Activated T-cell treated with anti-CD3 and anti-CD28 coated beads for 1 hour (primary cell): ENCODE results near the gene MTMR3.
"Not testable (repeated sequence)": the region's sequence is repeated elsewhere in the genome, so short reads cannot be mapped to it uniquely, and the experiment has no call there.

Experiments
- DNase-seq: peaks from one replicate; pipeline ENCODE4 v3.0.0-alpha.2; 2020; ENCODE audit warnings: low read depth

Gene MTMR3

DNA sequence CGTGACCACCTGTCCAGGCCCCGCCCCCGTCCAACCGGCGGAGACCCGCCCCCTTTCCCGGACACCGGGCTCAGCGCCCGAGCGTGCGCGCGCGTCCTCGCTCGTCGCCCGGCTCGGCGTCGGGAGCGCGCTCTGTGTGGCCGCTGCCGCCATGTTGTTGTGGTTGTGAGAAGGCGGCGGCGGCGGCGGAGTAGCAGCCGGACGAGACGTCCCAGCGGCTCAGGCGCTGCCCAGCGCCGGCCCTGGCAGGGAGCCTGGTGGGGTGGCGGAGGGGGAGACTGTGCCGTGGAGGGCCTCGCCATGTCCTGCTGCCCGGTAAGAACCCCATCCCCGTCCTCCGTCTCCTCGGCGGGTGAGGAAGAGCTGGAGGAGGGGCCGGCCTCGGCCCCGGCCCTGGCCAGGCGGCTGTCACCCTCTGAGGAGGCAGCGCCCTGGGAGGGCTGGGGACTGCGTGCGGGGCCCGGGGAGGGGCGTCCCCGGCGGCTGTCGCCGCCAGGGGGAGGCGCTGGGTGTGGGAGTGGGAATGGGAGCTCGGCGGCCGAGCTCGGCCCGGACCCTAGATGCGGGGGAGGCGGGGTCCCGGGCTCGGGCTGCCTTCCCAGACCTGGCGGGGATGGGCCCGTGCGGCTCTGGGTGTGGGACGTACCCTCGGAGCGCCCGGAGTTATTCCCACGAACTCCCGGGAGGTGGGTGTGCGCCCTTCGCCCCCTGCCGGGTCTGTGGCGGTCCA, at the start of gene MTMR3:
Gene MTMR3 (plus strand): TSS at position 130 of the 730 bp plus-strand sequence. CDS start 87,886 bp downstream, outside the sequence.
- DNase-seq = peak; percentile 91

DNA sequence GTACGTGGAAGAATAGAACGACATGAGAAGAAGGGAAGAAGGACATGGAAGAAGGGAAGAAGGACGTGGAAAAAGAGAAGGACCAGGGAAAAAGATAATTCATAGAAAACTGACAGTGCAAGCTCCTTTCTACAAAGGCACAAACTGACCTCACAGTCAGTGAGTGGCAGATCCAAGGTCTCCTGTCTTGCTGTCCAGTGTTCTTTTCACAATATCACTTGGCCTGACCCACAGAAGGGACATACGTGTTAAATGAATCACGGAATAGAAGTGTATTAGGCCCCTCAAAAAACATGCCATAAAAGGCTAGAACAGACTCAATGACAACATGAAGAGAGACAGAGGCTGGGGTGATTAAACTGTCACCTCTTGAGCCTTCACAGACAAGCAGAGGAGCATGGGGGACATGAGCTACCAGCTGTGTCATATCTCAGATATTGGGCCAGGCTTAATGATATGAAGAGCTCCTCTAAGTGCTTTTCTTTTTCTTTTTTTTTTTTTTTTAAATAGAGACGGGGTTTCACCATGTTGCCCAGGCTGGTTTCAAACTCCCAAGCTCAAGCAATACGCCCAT, 49.5 kb upstream of the MTMR3 start:
- no peak for DNase-seq

DNA sequence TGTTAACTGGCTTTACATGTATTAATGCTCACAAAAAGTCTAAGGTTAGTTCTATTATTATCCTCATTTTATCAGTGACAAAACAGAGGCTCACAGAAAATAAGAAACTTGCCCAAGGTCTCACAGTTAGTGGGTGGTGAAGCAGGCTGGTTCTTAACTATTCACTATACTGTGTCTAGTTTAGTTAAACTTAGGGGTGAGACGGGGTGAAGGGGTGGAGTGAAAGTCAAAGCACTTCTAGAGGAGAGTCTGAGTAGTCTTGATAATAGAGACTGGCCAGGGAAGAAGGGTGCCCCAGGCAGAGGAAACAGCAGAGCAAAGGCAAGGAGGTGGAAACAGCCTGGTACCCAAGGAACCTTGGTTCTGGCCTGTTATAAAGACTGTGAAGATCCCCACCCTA, 48.9 kb upstream of the MTMR3 start:
- DNase-seq = no peak

DNA sequence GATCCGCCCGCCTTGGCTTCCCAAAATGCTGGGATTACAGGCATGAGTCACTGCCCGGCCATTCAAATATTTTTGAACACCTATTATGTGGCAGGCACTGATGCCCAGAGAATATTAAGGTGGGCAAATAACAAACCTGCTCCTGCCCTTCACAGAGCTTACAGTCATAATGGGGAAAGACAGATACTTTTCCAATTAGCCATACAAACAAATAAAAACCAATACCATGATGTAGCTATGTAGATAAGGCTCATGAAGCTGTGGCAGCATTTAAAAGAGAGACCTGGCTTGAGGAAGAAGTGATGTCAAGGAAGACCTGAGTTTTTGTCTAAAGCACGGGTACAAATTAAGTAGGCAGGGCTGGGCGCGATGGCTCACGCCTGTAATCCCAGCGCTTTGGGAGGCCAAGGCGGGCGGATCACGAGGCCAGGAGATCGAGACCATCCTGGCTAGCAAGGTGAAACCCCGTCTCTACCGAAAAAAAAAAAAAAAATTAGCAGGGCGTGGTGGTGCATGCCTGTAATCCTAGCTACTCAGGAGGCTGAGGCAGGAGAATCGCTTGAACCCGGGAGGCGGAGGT, 46.1 kb upstream of the MTMR3 start:
- not testable (repeated sequence) for DNase-seq

DNA sequence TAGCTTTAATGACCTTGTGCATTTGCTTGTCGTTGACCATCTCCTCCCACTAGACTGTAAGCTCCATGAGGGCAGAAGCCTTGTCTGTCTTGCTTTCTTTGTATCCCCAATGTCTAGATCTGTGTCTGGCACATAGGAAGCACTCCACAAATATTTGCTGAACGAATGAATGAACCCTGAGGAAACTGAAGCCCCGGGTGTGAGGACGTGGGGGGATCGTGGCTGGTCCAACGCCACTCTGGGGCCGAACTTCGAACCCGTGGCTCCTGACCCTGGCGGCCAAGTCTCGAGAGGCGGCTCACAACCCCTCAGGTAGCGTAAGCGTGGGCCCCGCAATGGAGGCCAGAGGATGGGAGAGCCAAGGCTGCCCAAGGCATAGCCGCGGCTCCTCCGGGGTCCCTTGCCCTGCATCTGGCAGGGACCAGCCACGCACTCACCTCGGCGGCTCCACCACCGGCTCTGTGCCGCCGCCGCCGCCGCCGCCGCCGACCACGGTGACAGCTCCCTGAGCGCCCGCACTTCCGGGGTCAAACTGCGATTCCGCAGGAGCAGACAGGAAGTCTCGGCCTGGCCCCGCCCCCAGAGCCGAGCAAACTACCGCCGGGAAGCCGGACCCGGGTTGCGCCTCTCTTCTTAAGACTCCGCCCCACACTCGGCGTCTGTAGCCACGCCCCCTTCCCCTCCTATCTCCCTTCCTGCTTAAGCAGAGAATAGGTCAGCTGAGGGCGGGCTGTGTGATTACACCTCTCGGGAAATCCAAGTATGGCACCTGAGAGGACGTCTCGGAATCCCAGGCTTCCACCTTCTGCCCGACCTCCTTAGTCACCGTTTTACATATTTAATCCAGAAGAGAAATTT, 45.0 kb upstream of the MTMR3 start, which contains the start of gene ASCC2:
Gene ASCC2 (minus strand): TSS at position 534 of the 858 bp plus-strand sequence. CDS start 5,949 bp downstream, outside the sequence.
- peak; percentile 98 for DNase-seq

DNA sequence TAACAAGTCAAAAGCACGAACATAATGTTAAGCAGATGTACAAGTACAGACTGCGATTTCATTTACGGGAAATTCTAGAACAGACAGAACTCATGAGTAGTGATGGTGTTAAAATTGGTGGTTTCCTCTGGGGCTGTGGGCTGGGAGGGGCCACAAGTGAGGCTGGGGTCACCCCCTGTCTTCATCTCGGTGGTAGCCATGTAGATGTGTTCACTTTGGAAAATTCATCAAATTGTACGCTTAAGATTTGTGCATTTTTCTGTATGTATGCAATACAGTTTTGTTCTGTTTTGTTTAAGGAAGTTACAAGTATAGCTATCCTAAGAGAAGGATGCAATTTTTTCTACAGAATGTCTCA, 44.4 kb upstream of the MTMR3 start:
- DNase-seq = no peak

DNA sequence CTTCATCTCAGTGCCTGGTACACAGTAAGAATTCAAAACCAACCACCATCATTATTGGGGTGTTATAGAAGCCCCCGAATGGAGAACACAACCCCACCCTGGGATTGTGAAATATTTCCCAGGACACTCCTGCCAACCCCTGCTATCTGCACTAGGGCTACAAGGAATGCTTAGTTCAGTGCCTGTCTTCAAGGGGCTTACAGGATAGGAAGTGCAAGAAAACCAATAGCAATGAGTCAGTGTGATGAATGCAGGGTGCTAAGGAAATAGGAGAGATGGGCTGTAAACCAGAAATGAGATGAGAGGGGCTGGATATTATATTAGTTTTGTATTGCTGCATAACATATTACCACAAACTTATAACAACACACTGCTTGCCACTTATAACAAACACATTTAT, 43.9 kb upstream of the MTMR3 start:
- no peak for DNase-seq

DNA sequence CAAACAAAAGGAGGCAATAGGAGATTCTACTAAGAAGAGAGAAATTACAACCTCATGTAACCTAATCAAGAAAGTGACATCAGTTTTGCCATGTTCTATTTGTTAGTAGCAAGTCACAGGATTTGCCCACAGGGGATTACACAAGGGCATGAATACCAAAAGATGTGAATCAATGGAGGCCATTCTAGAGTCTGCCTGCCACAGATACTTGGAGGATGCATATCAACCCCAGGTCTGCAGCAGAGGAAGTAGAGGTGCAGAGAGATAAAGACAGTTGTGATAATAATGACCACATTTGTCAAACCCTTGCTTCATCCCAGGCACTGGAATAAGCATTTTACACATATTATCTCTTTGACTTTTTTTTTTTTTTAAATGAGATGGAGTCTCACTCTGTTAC, 42.5 kb upstream of the MTMR3 start:
- DNase-seq = no peak

DNA sequence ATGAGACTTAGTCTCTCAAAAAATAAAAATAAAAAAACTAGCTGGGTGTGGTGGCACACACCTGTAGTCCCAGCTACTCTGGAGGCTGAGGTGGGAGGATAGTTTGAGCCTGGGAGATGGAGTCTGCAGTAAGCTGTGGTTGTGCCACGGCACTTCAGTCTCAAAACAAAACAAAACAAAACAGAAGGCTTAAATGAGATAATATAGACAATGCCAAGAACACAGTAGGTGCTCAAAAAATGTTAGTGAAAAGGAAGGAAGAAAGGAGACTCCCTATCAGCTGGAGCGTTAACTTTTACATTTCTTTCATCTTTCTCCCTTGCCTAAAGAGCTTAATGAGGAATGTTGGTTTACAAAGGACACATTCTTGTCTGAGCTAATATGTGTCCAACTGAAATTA, 40.8 kb upstream of the MTMR3 start:
- no peak for DNase-seq

DNA sequence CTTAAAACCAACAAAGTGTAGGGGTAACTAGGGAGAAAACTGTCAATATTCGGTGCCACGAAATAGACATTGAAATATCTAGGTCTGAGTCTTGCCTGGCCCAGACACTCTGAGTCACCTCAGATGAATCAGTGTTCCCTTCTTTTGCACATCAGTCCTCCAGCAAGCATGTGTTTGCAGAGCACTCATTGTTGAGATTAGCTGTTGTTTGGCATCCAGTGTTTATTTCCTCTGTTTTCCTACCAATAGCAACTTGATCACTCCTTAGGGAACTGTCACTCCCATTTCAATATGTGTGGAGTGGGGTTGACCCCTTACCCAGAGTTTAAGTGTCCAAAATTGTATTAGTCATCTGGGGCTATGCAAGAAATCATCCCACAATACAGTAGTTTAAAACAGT, 40.2 kb upstream of the MTMR3 start:
- DNase-seq = no peak

DNA sequence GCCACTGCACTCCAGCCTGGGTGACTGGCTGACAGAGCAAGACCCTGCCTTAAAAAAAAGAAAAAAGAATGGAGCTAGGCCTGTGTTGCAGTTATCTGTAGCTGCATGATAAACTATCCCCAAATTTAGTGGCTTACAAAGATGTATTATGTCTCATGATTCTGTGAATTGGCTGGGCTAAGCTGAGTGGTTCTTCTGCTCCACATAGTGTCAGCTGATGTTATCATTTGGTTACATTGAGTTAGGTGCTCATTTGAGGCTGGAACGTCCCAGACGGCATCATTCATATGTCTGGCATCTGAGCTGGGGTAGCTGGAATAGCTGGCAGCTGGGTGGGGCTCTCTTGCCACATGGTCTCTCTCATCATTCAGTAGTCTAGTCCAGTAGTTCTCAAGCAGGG, 36.7 kb upstream of the MTMR3 start:
- DNase-seq = no peak

DNA sequence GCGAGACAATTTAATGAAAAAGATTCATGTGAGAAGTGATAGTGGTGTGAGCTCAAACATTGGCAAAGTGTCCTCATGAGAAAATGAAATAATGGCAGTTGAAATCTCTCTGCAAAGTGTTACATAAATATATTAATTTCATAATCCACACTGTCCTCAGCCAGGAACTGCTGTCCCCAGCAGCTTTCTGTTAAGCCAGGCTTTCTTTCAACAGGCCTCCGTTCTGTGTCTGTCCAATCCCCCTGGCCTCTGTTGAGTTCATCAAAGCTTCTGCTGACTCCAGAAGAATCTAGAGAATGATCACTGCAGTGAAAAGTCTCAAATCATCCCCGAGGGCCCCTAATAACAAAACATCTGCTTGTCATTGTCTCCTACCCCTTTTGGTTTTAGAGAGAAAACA, 34.9 kb upstream of the MTMR3 start:
- no peak for DNase-seq

DNA sequence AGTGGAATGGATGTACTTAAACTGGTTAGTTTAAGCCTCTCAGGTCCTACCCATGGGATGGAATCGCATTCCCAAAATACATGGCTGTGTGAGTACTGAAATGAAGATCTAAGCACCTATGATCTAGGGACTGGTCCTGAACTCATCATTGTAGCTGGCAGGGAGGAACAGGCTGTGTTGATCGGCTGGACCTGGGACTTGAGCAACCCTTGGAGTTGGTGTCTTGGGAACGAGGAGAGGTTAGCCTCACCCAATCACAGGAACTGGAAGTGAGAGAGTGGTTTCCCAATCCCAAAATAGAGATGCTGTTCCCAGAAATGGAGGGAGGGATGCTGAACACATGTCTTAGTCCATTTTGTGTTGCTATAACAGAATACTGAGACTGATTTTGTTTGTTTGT, 28.5 kb upstream of the MTMR3 start:
- no peak for DNase-seq

DNA sequence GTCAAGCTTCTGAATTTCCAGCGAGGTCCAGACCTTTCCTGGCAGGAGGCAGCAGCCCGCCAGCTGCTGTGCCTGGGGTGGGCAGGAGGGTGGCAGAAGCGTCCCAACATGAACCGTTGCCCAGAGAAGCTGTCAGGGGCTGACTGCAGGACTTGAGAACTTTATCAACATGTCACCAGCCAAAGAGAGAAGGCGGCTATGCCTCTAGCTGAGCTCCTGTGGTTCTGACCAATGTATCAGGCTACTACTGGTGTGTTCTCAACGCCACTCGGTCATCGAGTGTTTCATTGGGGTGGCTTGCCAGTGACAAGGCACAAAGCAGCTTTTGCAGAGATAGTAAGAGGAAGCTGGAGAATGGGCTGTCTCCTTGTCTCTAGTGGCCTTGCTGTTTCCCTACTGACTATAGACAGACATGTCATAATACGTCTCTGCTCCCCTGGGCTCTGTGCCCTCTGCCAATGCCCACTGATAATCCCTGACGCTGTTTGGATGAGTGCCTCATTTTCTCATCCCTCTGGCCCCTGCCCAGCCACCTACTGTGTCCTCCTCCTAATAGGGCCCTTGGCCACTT, 27.3 kb upstream of the MTMR3 start:
- no peak for DNase-seq

DNA sequence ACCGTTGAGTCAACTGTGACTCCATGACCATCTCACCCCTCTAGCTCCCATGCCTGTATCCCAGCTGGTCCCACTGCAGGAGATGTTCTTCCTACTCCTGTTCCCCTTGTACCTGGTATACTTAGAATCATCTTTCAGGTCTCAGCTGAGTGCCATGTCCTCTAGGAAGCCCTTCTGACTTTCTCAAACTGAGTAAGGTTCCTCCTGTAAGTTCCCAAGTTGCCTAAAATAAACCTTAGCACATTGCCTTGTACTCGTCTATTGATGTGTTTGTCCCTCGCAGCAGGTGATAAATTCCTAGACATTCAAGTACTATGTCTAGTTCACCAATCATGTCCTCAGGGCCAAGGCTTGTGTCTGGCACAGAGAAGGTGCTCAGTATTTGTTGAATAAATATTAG, 26.5 kb upstream of the MTMR3 start:
- DNase-seq = no peak

DNA sequence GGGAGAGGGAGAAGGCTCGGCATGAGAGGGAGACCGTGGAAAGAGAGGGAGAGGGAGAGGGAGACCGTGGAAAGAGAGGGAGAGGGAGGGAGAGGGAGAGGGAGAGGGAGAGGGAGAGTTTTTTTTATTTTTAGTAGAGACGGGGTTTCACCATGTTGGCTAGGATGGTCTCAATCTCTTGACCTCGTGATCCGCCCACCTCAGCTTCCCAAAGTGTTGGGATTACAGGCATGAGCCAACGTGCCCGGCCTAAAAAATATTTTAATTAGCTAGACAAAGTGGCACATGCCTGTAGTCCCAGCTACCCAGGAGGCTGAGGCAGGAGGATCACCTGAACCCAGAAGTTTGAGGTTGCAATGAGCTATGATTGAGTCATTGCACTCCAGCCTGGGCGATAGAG, 23.9 kb upstream of the MTMR3 start:
- DNase-seq = not testable (repeated sequence)

DNA sequence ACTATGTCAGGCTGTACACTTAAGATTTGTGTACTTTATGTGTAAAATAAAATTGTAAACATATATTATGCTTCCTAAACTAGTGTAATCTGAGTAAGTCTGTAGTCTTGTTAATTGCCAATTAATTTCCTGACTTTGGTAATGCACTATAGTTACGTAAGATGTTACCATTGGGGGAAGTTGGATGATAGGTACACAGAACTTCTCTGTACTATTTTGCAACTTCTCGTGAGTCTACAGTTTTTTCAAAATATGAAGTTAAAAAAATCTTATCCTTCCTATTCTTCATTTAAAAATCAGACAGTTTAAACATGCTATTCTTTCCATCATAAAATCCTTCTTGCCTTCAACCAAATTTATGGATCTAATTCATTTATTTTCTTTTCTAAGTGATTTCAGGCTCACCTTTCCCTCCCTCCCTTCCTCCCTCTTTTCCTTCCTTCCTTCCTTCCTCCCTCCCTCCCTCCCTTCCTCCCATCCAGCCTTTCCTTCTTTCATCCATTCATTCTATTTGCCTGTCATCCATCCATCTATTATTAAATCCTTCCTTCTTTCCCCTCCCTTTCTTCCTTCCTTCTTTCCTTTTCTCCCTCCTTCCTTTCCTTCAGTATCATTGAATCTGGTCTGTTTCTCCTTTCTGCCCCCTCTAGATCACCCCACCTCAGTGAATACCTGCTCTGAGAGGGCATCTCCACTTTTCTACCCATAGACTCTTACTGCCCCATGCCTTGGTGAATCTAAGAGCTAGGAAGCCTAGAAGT, 22.8 kb upstream of the MTMR3 start:
- no peak for DNase-seq

DNA sequence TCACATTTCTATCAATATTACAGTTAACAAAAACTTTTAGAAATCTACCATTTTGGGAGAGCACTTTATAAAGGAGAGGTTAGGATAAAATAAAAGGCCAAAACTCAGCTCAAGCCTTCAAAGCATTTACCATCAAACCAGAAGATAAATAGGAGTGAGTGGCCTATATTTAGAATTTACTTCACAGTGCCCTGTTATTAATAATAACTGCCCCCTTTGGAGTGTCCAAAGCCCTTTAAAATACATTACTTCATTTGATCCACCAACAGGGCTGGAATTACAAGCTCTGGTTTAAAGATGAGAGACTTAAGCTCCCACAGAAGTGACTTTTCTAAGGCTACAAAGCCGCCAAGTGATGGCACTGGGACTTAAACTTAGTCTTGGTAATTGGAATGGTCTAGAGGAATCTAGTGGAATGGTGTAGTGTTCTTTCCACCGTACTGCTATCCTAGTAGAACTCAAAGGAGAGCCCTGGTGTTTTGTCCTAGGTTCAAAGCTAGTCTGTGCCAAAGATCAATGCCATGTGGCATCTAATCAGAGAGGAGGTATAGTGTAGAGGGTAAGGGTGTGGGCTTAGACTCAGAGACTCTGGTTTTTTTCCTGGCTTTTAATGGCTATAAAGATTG, 21.2 kb upstream of the MTMR3 start:
- no peak for DNase-seq

DNA sequence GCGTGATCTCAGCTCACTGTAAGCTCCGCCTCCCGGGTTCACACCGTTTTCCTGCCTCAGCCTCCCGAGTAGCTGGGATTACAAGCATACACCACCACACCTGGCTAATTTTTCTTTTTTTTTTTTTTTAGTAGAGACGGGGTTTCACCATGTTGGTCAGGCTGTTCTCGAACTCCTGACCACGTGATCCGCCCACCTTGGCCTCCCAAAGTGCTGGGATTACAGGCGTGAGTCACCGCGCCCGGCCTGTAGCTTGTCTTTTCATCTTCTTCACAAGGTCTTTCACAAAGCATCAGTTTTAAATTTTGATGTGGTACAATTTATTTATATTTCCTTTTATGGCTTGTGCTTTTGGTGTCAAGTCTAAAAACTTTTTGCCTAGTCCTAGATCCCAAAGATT, 17.4 kb upstream of the MTMR3 start:
- DNase-seq = not testable (repeated sequence)

DNA sequence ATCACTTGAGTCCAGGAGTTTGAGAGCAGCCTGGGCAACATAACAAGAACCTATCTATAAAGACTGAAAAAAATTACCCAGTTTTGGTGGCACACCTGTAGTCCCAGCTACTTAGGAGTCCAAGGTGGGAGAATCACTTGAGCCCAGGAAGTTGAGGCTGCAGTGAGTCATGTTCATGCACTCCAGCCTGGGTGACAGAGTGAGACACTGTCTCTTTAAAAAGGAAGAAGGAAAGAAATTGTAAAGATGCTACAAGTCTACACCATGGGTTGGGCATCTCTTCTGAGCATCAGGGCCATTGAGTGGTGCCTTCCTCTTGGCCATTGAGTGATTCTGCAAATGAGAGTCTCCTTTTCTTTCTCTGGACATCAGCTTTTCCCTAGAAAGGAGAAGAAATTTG, 15.7 kb upstream of the MTMR3 start:
- DNase-seq = no peak

DNA sequence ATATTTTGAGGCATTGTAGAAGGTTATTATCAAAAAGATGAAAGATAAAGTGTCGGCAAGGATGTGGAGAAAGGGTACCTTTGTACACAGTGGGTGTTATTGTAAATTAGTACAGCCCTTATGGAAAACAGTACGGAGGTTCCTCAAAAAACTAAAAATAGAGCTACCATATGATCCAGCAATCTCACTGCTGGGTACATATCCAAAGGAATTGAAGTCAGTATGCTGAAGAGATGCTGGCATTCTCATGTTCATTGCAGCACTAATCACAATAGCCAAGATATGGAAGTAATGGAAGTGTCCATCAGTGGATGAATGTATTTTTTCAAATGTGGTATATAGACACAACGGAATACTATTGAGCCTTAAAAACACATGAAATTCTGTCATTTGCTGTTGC, 15.1 kb upstream of the MTMR3 start:
- DNase-seq = no peak
